GM12865 (cell line): Measurements from ENCODE around the gene JCAD.

Experiments
- DNase-seq: peaks from one replicate; pipeline ENCODE4 v3.0.0; 2010; ENCODE audit warnings: low read depth
- H3K4me3 ChIP-seq: 2 replicates; pipeline ENCODE4 v1.5.1; 2011; ENCODE audit warnings: mild to moderate bottlenecking, low read depth, low read length, control low read depth
- CTCF ChIP-seq: IDR thresholded peaks from 2 replicates; pipeline ENCODE4 v1.5.1; 2011; ENCODE audit warnings: low read length, control low read depth, low read depth, inconsistent platforms; ENCODE audit not compliant: insufficient read depth; ENCODE audit errors: missing control alignments

The JCAD gene

GRCh38 chr10:30063099-30063498 is 3.7 kb upstream of the JCAD start:
- DNase-seq: no peak
- H3K4me3 ChIP-seq: no peak overlapping the region
- no peak for TF ChIP-seq CTCF

- TF ChIP-seq CTCF: no peak
- no peak overlapping the region for H3K4me3 ChIP-seq
- no peak for DNase-seq
Observed at GRCh38 chr10:30062582-30062981, 3.2 kb upstream of the JCAD start.

- no peak for DNase-seq
- no peak overlapping the region for H3K4me3 ChIP-seq
- TF ChIP-seq CTCF: no peak
Observed at GRCh38 chr10:30062090-30062489, 2.7 kb upstream of the JCAD start.

GRCh38 chr10:30058570-30059132 is 735 bp downstream of the JCAD start:
- no peak for DNase-seq
- TF ChIP-seq CTCF: no peak
- no peak overlapping the region for H3K4me3 ChIP-seq

GRCh38 chr10:30057894-30058556 is 1.4 kb downstream of the JCAD start:
- DNase-seq: no peak
- H3K4me3 ChIP-seq: no peak overlapping the region
- TF ChIP-seq CTCF: no peak

- no peak overlapping the region for H3K4me3 ChIP-seq
- no peak for DNase-seq
- no peak for TF ChIP-seq CTCF
Observed at GRCh38 chr10:30057421-30057841, 2.0 kb downstream of the JCAD start.
